SK-N-SH (cell line): ENCODE measurements around the gene DNMBP. TPM values are rescaled to one million over a fixed set of nuclear protein-coding genes. Genes with fewer than 3 reads are reported as not detected.

Experiments used
- CTCF ChIA-PET: fragments of 300-600, 350-600 bp; formaldehyde crosslinking; extraction: SDS; loops from one replicate; lab custom pipeline; 2021; lab: Yijun Ruan, JAX
- POLR2A ChIA-PET: fragments of 350-600 bp; sonication (Branson Sonifier 250); formaldehyde crosslinking; extraction: SDS; loops from one replicate; lab custom pipeline; 2020; ENCODE audit warnings: antibody characterized with exemption, inconsistent platforms; lab: Yijun Ruan, JAX
- DNase-seq: peaks from one replicate; pipeline ENCODE4 v3.0.0; 2012
- H2AFZ ChIP-seq: fragments of 200-600 bp; sonication (generic); 2 replicates; pipeline ENCODE4 v1.8.1; 2016; ENCODE audit warnings: antibody characterized with exemption, mild to moderate bottlenecking, low read depth
- H3F3A ChIP-seq: fragments of 200-600 bp; sonication (generic); replicated peaks from 2 replicates; pipeline ENCODE3; 2016; ENCODE audit warnings: antibody characterized with exemption, mild to moderate bottlenecking; ENCODE audit not compliant: insufficient read depth
- H3K27ac ChIP-seq, 2 experiments: fragments of 200-500 bp in 1 of 2; fragments of 200-600 bp in 1 of 2; sonication (Bioruptor generic) in 1 of 2; sonication (generic), shearing (Covaris generic) in 1 of 2; 2 replicates each; pipeline versions ENCODE4 v1.5.1 to v1.6.1; 2014 to 2016; ENCODE audit warnings: low read depth in 2 of 2, inconsistent platforms in 1 of 2, low read length in 1 of 2, mild to moderate bottlenecking in 1 of 2, mixed read lengths in 1 of 2
- H3K27me3 ChIP-seq: fragments of 200-600 bp; sonication (generic), shearing (Covaris generic); 2 replicates; pipeline ENCODE4 v1.6.1; 2016; ENCODE audit warnings: mixed run types; ENCODE audit not compliant: insufficient read depth
- H3K36me3 ChIP-seq, 2 experiments: fragments of 200-500 bp in 1 of 2; fragments of 200-600 bp in 1 of 2; sonication (Bioruptor generic) in 1 of 2; sonication (generic) in 1 of 2; replicated peaks in 1 of 2; 2 replicates each; pipeline versions ENCODE3 to v1.5.1; 2014 to 2016; ENCODE audit warnings: low read length in 1 of 2, mild to moderate bottlenecking in 1 of 2; ENCODE audit not compliant: insufficient read depth in 2 of 2, control insufficient read depth in 1 of 2
- H3K4me1 ChIP-seq, 2 experiments: fragments of 200-500 bp in 1 of 2; fragments of 200-600 bp in 1 of 2; sonication (Bioruptor generic) in 1 of 2; sonication (generic), shearing (Covaris generic) in 1 of 2; 2 replicates each; pipeline versions ENCODE4 v1.5.1 to v1.6.1; 2014 to 2016; ENCODE audit warnings: low read depth in 1 of 2, low read length in 1 of 2, mixed run types in 1 of 2; ENCODE audit not compliant: insufficient read depth in 2 of 2, control insufficient read depth in 1 of 2
- H3K4me2 ChIP-seq: fragments of 200-600 bp; sonication (generic), shearing (Covaris generic); 2 replicates; pipeline ENCODE4 v1.6.1; 2017; ENCODE audit warnings: mixed run types
- H3K4me3 ChIP-seq, 2 experiments: fragments of 200-500 bp in 1 of 2; fragments of 200-600 bp in 1 of 2; sonication (Bioruptor generic) in 1 of 2; sonication (generic), shearing (Covaris generic) in 1 of 2; 2 replicates each; pipeline versions ENCODE4 v1.5.1 to v1.8.1; 2014 to 2016; ENCODE audit warnings: low read depth in 2 of 2, inconsistent platforms in 1 of 2, low read length in 1 of 2, mild to moderate bottlenecking in 1 of 2, mixed read lengths in 1 of 2, moderate library complexity in 1 of 2
- H3K79me2 ChIP-seq: fragments of 200-600 bp; sonication (generic); 2 replicates; pipeline ENCODE4 v1.8.1; 2017; ENCODE audit warnings: mild to moderate bottlenecking; ENCODE audit not compliant: insufficient read depth
- H3K9ac ChIP-seq: fragments of 200-600 bp; sonication (generic); 2 replicates; pipeline ENCODE4 v1.6.1; 2017; ENCODE audit warnings: mixed run types
- H3K9me2 ChIP-seq: fragments of 200-600 bp; sonication (generic); 2 replicates; pipeline ENCODE4 v1.6.1; 2017; ENCODE audit warnings: mixed run types
- H3K9me3 ChIP-seq: fragments of 200-600 bp; sonication (generic); 2 replicates; pipeline ENCODE4 v1.6.1; 2017; ENCODE audit warnings: mixed run types, mild to moderate bottlenecking, moderate library complexity
- H4K20me1 ChIP-seq: fragments of 200-600 bp; sonication (generic); 2 replicates; pipeline ENCODE4 v1.6.1; 2017; ENCODE audit warnings: mild to moderate bottlenecking, mixed run types; ENCODE audit not compliant: insufficient read depth
- CTCF ChIP-seq: fragments of 200-600 bp; sonication (generic); IDR thresholded peaks from 2 replicates; pipeline ENCODE4 v1.6.1; 2017; ENCODE audit warnings: antibody characterized with exemption, mild to moderate bottlenecking, moderate library complexity
- FOXJ3 ChIP-seq: sonication (generic); formaldehyde crosslinking; IDR thresholded peaks from 2 replicates; pipeline ENCODE4 v1.5.1; 2020; ENCODE audit warnings: mild to moderate bottlenecking, missing genetic modification reagents
- GABPA ChIP-seq: IDR thresholded peaks from 2 replicates; pipeline ENCODE4 v1.4.0; 2012; ENCODE audit warnings: low read depth, mild to moderate bottlenecking
- IRF3 ChIP-seq: fragments of 150-350 bp; IDR thresholded peaks from 2 replicates; pipeline ENCODE4 v1.6.1; 2016; ENCODE audit warnings: mild to moderate bottlenecking, low read depth, low read length
- MAX ChIP-seq: IDR thresholded peaks from 2 replicates; pipeline ENCODE4 v1.4.0; 2012; ENCODE audit warnings: low read depth
- NFIC ChIP-seq: IDR thresholded peaks from 2 replicates; pipeline ENCODE4 v1.4.0; 2012; ENCODE audit warnings: borderline replicate concordance
- PBX3 ChIP-seq: IDR thresholded peaks from 2 replicates; pipeline ENCODE4; 2012
- RAD21 ChIP-seq: IDR thresholded peaks from 2 replicates; pipeline ENCODE4 v1.6.1; 2012; ENCODE audit warnings: mild to moderate bottlenecking, low read length
- RFX5 ChIP-seq: IDR thresholded peaks from 2 replicates; pipeline ENCODE4 v1.6.1; 2012; ENCODE audit warnings: mild to moderate bottlenecking, improper control_type of control experiment, low read length
- SMC3 ChIP-seq: IDR thresholded peaks from 2 replicates; pipeline ENCODE4 v1.6.1; 2012; ENCODE audit warnings: low read depth, low read length, improper control_type of control experiment
- TAF1 ChIP-seq: IDR thresholded peaks from 2 replicates; pipeline ENCODE4 v1.6.1; 2012; ENCODE audit warnings: low read depth, mild to moderate bottlenecking, low read length, moderate library complexity, borderline replicate concordance
- TEAD4 ChIP-seq: IDR thresholded peaks from 2 replicates; pipeline ENCODE4 v1.4.0; 2012; ENCODE audit warnings: mild to moderate bottlenecking, borderline replicate concordance; ENCODE audit not compliant: insufficient read depth
- WGBS: methylation state at CpG from one replicate; pipeline ENCODE4 v1.1.6; 2017; ENCODE audit warnings: low lambda C conversion rate; 5-methylcytosine and 5-hydroxymethylcytosine counted together
- polyA plus RNA-seq, 3 experiments: library from polyadenylated mRNA; depleted of rRNA; stranded (reverse); fragments of >200 nt; gene quantifications; 2 replicates each; pipeline ENCODE4 v1.2.3, GENCODE V29; 2012

DNMBP gene
- polyA plus RNA-seq, 1 of the 3 experiments (the other 2 are of a cell fraction): 40.2 TPM

- peaks cover 96% of the 10 kb centered on the region for H3K79me2 ChIP-seq
- H2AFZ ChIP-seq: no peak overlapping the region
- no peaks in the 10 kb centered on the region for H4K20me1 ChIP-seq
- H3K27ac ChIP-seq: peak overlapping the region in 1 of 2 experiments; percentile 94; a peak in 1 of 4 replicates
- H3K9me2 ChIP-seq: no peaks in the 10 kb centered on the region
- H3K9ac ChIP-seq: no peak overlapping the region
- TF ChIP-seq TAF1 (no peak), SMC3 (peak; percentile 18; the same call in 1 of the 2 replicates), PBX3 (no peak), CTCF (peak; percentile 49), RFX5 (no peak), RAD21 (peak; percentile 46), IRF3 (no peak), MAX (no peak), NFIC (no peak), TEAD4 (no peak), FOXJ3 (CRISPR knock-in tag) (no peak)
- DNase-seq: no peak
- CTCF ChIA-PET: no interaction called here
- peaks cover 0 to 31% of the 10 kb centered on the region in 2 experiments; a peak in 2 of 4 replicates for H3K4me1 ChIP-seq
- no peak overlapping the region for H3K4me3 ChIP-seq
- H3K9me3 ChIP-seq: no peaks in the 10 kb centered on the region
- no peak overlapping the region for H3K4me2 ChIP-seq
- no peaks in the 10 kb centered on the region for H3K27me3 ChIP-seq
- peaks cover 11 to 52% of the 10 kb centered on the region in 2 experiments for H3K36me3 ChIP-seq
- WGBS: 94% methylated on average over 2 of the region's 2 CpGs
- H3F3A ChIP-seq: peaks cover 57% of the 10 kb centered on the region
- POLR2A ChIA-PET: no interaction called here
Measured at GRCh38 chr10:99973190-99973589, 36.6 kb downstream of the DNMBP start.

GRCh38 chr10:99967961-99968360, 41.8 kb downstream of the DNMBP start:
- POLR2A ChIA-PET: no interaction called here
- peaks cover 76% of the 10 kb centered on the region for H3K79me2 ChIP-seq

More at GRCh38 chr10:99967961-99968360, 41.8 kb downstream of the DNMBP start:
- Histone ChIP-seq H3K4me2 (0 out of 2 replicates have a peak overlapping the region, but pooled peaks have one; percentile 34), H3K9me2 (no peaks in the 10 kb centered on the region), H3K36me3 (peaks cover 11 to 72% of the 10 kb centered on the region in 2 experiments), H3K27me3 (no peaks in the 10 kb centered on the region), H3K9ac (no peak overlapping the region), H4K20me1 (no peaks in the 10 kb centered on the region), H3K4me1 (peaks cover 2 to 31% of the 10 kb centered on the region in 2 experiments; a peak in 3 of 4 replicates), H3K27ac (peak overlapping the region in 1 of 2 experiments; percentile 98; a peak in 3 of 4 replicates), H3K9me3 (no peaks in the 10 kb centered on the region), H3F3A (peaks cover 67% of the 10 kb centered on the region), H3K4me3 (no peak overlapping the region), H2AFZ (no peak overlapping the region)
- no peak for DNase-seq
- TF ChIP-seq CTCF (no peak), GABPA (no peak)
- 78% methylated on average over 7 of the region's 7 CpGs for WGBS
- CTCF ChIA-PET: interaction anchor here (2.0 to 4.7 kb wide), 3 partner anchors 42 to 122 kb away, joined by 5 to 28 read pairs (median 8); partner anchors contain the start of gene DNMBP
